Hepatic stellate cell (primary cell): Measurements from ENCODE around the gene SIM2.

Source experiments
- DNase-seq: peaks from one replicate; pipeline ENCODE4 v3.0.0; 2011; ENCODE audit warnings: low spot score

SIM2 gene

DNA sequence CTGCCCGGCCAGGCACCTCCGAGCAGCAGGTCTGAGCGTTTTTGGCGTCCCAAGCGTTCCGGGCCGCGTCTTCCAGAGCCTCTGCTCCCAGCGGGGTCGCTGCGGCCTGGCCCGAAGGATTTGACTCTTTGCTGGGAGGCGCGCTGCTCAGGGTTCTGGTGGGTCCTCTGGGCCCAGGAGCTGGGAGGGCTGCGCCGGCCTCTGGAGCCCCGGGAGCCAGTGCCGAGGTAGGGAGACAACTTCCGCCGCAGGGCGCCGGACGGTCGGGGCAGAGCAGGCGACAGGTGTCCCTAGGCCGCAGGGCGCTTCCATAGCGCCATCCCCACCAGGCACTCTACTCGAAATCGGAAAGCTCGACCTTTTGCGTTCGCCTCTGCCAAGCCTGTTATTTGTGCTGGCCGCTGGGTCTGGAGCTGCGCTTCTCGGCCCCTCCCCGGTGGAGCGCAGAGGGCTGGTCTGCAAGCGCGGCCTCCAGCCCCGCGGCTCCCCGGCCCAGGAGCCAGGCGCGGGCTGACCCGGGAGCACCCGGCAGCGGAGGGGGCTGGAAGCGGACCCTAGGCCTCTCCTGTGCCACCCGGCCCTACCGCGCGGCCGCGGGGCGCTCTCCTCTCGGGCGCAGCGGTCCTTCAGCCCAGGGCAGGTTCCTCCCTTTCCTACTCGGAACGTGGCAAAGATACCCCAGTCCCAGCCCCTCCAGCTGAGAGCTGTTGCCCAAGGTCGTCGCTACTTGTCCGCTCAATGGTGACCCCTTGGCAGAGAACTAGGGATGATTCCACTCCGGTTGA, 2.2 kb downstream of the SIM2 start:
- DNase-seq, result no peak

- no peak for DNase-seq
Observed at GRCh38 chr21:36701756-36702621, 3.1 kb downstream of the SIM2 start.

DNA sequence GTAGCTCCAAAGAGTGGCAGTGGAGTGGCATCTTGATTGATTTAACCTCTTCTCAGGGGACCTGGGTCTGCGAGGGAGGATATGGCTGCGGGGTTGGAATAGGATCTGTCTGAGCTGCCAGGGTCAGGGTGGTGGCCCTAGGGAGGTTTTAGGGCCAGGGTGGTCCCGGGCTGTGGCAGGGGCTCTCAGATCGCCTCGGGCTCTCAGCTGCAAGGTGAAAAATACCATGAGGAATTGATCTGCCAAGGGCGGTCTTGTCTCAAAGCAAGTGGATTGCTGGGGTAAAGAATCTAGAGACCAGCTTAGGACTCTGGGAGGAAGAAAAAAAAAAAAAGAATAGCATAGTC, 3.7 kb downstream of the SIM2 start:
- DNase-seq, result no peak

DNA sequence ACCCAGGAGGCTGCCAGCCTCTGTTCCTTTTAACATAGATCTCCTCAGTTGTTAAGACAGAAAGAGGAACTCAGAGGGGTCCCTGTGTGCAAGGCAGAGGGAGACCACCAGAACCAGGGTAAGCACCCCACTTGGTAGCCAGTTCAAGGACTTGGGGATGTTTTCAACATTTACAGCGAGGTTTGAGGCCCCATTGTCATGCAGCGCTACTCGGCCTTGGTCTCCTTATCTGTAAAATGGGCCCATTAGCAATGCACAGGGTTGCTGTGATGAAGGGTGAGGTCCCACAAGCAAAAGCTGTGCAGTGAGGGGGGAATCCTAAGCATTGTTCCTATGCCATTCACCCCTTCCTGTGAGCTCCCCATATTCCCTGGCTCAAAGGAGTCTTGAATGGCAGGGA, 4.2 kb downstream of the SIM2 start:
- peak; percentile 7 for DNase-seq

- peak; percentile 9 for DNase-seq
Observed at GRCh38 chr21:36703626-36704280, 4.8 kb downstream of the SIM2 start.

DNA sequence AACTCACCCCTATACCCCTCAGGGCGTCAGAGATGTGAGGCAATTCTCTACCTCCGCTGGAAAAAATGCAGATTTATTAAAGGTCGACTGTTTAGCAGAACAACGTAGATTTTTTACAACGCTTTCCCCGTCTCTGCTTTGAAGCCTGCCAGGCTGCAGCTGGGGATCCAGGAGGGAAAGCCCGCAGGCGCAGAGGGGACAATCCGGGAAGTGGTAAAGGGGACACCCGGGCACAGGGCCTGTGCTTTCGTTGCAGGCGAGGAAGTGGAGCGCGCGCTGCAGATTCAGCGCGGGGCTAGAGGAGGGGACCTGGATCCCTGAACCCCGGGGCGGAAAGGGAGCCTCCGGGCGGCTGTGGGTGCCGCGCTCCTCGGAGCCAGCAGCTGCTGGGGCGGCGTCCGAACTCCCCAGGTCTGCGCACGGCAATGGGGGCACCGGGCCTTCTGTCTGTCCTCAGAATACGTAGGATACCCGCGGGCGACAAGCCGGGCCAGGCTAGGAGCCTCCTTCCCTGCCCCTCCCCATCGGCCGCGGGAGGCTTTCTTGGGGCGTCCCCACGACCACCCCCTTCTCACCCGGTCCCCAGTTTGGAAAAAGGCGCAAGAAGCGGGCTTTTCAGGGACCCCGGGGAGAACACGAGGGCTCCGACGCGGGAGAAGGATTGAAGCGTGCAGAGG, 5.5 kb downstream of the SIM2 start:
- peak; percentile 29 for DNase-seq

DNA sequence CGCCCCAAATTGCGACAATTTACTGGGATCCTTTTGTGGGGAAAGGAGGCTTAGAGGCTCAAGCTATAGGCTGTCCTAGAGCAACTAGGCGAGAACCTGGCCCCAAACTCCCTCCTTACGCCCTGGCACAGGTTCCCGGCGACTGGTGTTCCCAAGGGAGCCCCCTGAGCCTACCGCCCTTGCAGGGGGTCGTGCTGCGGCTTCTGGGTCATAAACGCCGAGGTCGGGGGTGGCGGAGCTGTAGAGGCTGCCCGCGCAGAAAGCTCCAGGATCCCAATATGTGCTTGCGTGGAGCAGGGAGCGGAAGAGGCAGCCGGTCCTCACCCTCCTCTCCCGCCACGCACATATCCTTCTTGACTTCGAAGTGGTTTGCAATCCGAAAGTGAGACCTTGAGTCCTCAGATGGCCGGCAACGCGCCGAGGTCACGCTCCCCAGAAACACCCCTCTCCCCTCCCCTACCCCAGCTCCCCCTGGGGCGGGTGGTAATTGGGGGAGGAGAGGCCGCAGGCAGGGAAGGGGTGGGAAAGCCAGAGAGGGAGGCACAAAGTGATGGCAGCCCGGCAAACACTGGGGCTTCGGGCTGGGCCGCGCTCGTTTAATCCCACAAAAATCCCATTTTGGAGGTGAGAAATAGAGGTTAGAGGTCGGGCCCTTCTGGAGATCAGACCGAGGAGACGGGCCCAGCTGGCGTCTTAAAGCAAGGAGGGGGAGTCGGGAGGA, 6.2 kb downstream of the SIM2 start:
- peak; percentile 40 for DNase-seq

- peak; percentile 19 for DNase-seq
Observed at GRCh38 chr21:36705679-36706481, 7.0 kb downstream of the SIM2 start.

GRCh38 chr21:36706482-36706852, 7.6 kb downstream of the SIM2 start:
- DNase-seq, result peak; percentile 5

GRCh38 chr21:36706951-36707762, 8.2 kb downstream of the SIM2 start:
- peak; percentile 8 for DNase-seq

DNA sequence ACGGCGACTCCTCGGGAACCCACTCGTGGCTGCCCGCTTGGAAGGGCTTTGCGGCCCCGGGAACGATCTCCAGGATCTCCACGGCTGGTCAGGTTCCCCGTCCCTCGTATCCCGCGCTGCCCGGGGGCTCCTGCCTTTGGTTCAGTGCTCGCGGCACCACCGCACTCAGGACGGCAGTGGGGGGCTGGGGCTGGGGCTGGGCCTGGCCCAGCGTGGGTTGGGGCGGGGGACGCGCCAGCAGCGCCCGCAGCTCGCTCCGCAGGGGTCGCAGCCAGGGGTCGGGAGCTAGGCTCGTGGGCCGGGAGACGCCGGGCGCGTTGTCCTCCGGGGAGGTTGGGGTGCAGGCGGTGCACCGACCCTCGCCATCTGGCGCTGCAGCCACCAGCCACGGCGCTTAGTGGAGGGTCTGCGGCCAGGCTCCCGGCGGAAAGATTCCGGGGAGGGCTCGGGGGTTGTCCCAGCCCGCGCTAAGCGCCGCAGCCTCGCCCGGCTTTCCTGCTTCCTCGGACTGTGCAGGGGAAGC, 8.9 kb downstream of the SIM2 start:
- no peak for DNase-seq

DNA sequence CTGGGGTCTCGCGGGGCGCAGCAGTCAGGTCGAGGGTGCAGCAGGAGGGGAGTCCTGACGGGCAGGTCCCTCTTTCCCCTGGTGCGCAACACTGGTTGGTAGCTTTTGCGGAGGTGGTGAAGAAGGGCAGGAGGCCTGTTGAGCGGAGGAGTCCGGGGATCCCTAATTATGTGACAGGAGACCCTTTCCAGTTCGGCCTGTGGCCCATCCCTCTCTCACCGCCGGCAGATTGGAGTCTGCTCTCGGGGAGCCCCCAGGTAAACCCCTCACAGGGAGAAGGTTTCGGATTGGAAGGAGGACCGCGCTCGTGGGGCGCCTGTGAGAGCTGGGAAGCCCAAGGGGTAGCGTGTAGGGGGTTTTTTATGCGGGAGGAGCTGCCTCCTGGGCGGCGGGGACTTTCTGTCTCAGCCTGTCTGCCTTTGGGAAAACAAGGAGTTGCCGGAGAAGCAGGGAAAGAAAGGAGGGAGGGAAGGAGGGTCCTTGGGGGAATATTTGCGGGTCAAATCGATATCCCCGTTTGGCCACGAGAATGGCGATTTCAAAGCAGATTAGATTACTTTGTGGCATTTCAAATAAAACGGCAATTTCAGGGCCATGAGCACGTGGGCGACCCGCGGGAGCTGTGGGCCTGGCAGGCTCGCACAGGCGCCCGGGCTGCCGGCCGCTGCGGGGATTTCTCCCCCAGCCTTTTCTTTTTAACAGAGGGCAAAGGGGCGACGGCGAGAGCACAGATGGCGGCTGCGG, 9.5 kb downstream of the SIM2 start:
- no peak for DNase-seq

DNA sequence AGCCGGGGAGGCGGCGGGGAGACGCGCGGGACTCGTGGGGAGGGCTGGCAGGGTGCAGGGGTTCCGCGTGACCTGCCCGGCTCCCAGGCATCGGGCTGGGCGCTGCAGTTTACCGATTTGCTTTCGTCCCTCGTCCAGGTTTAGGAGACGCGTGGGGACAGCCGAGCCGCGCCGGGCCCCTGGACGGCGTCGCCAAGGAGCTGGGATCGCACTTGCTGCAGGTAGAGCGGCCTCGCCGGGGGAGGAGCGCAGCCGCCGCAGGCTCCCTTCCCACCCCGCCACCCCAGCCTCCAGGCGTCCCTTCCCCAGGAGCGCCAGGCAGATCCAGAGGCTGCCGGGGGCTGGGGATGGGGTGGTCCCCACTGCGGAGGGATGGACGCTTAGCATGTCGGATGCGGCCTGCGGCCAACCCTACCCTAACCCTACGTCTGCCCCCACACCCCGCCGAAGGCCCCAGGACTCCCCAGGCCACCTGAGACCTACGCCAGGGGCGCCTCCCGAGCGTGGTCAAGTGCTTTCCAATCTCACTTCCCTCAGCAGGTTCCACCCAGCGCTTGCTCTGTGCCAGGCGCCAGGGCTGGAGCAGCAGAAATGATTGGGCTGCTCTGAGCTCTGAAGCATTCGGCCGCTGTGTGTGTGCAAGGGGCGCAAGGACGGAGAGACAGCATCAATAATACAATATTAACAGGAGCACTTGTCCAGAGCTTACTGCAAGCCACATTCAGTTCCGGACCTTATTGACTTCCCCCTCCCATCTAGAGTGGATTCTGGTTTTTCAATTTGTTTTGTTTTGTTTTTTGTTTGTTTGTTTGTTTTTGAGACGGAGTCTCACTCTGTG, 10.3 kb downstream of the SIM2 start:
- DNase-seq, result no peak

DNA sequence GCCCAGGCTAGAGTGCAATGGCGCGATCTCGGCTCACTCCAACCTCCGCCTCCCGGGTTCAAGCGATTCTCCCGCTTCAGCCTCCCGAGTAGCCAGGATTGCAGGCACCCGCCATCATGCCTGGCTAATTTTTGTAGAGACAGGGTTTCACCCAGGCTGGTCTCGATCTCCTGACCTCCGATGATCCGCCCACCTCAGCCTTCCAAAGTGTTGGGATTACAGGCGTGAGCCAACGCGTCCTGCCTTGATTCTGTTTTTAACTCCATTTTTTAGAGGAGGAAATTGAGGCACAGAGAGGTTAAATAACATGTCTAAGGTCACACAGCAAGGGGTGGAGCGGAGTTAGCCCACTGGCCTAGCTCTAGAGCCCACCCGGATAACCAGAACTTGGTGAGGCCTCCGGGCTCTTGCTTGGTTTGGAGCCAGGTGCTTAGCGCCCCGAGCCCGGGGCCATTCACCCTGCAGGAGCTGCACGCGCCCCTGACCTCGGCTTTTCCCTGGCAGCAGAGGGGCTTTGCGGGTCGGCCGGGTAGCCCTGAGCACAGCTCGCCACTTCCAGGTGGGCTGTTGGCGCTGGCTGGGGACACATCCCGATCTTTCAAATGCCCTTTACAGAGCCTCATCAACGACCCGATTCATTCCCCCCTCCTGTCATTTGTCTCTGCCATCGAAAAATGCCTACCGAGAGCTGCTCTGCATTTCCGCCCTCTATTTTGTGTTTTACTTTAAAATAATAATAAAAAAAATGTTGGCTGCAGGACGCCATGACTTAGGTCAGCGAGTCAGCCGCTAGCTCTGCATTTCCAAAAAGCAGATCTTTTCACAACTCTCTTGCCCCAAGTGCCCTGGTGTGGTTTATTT, 11.2 kb downstream of the SIM2 start:
- no peak for DNase-seq

DNA sequence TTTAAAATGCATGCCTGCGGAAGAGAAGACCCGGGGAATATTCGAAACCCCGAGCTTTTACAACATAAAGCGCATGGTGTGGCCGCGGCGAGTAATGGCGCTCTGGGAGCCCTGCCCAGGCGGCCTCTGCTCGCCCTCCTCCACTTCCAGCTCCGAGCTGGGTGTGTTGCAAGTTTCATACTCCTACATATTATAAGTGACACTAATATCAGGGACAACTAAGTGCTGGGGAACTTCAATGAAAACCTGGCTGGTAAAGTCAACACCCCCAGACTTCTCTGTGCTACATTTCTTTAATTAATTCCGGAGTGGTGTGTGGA, 11.8 kb downstream of the SIM2 start:
- DNase-seq, result no peak

DNA sequence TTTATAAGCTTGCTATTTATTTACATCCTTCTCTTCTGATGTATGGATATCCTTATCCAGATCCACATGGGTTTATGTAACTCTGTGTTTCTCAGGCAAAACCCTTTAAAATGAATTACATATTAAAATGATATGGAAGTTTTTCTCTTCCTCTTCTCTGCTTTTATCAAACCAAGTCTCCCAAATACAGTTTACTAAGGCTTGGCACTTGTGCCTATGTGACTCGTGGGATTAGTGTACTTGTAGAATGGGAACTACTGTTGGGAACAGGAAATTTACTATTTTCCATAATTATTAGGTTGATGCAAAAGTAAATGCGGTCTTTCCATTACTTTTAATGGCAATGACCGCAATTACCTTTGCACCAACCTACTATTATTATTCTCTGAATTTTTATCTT, 14.8 kb downstream of the SIM2 start:
- no peak for DNase-seq

GRCh38 chr21:36716387-36716786, 17.5 kb downstream of the SIM2 start:
- DNase-seq, result no peak
